ENCODE measurements around the gene ARL6IP6.

Gene ARL6IP6

DNA sequence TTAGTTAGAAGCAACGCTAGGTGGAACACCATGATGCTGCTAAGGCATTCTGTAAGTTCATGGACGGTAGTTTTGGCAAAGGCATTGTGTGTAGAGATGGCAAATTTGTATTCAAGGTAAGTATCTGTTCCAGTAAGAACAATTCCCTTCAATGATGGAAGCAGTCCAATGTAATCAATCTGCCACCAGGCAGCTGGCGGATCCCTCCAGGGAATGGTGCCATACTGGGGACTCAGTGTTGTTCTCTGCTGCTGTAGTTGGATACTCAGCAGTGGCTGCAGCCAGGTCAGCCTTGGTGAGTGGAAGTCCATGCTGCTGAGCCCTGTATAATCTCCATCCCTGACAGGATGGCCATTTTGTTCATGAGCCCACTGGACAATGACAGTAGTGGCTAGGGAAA, 62.8 kb downstream of the ARL6IP6 start:
- no peak overlapping the region for H3K4me3 ChIP-seq (ENCODE audit: low read length)
- DNase-seq (ENCODE audit: low read depth, low spot score), result no peak

GRCh38 chr2:152782171-152782570, 63.8 kb downstream of the ARL6IP6 start:
- DNase-seq (ENCODE audit: low read depth, low spot score), result no peak

DNA sequence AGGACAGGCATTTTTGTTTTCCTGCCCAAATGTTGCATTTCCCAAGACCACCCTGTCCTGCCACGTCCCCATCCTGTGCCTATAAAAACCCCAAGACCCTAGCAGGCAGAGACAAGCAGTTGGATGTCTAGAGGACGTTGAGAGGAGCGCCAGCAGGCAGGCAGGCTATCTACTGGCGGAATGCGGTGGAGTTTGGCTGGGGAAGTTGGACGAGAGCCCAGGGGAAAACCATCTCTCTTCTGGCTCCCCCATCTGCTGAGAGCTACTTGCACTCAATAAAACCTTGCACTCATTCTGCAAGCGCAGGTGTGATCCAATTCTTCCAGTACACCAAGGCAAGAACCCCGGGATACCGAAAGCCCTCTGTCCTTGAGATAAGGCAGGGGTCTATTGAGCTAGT, 72.5 kb downstream of the ARL6IP6 start:
- no peak overlapping the region for H3K4me3 ChIP-seq (ENCODE audit: low read length)
- DNase-seq (ENCODE audit: low read depth, low spot score), result no peak

More at GRCh38 chr2:152782171-152782570, 63.8 kb downstream of the ARL6IP6 start:
- no peak overlapping the region for H3K4me3 ChIP-seq (ENCODE audit: low read length)

GRCh38 chr2:152791979-152792378, 73.6 kb downstream of the ARL6IP6 start:
- no peak overlapping the region for H3K4me3 ChIP-seq (ENCODE audit: low read length)
- no peak for DNase-seq (ENCODE audit: low read depth, low spot score)

DNA sequence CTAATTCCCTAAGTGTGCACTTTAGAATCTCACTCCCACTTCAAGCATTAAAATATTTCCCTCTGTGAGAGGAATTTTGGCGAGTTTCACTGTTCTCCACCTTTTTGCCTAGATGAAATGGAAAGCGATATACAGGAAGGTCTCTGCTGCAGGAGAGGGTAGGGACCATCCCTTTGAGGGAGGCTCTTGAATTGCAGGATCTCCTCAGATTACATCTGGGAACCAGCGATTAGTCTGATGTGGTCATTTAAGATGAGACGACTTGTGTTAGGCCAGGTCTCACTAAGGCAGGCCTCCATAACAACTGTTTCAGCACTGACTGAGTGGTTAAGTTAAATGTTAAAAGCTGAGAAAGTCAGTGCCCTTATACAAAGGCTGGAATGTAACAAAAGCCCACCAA, 74.6 kb downstream of the ARL6IP6 start:
- DNase-seq (ENCODE audit: low read depth, low spot score), result no peak
- H3K4me3 ChIP-seq (ENCODE audit: low read length), result no peak overlapping the region

- DNase-seq (ENCODE audit: low read depth, low spot score), result no peak
- no peak overlapping the region for H3K4me3 ChIP-seq (ENCODE audit: low read length)
These were observed 78.5 kb downstream of the ARL6IP6 start for GRCh38 chr2:152796941-152797340.

- DNase-seq (ENCODE audit: low read depth, low spot score), result no peak
- H3K4me3 ChIP-seq (ENCODE audit: low read length), result no peak overlapping the region
These were observed 86.4 kb downstream of the ARL6IP6 start for GRCh38 chr2:152804687-152805408.

DNA sequence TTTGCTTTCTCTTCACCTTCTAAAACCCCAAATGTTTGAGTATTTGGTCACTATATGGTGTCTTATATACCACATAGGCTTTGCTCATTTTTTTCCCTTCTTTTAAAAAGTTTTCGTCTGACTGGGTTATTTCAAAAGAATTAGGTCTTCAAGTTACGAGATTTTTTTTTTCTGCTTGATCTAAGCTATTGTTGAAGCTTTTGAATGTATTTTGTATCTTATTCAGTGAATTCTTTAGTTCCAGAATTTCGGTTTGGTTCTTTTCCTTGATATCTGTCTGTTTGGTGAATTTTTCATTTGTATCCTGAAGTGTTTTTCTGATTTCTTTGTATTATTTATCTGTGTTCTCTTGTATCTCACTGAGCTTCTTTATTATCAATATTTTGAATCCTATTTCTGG, 93.5 kb downstream of the ARL6IP6 start:
- no peak for DNase-seq (ENCODE audit: low read depth, low spot score)
- no peak overlapping the region for H3K4me3 ChIP-seq (ENCODE audit: low read length)

All from Jurkat, Clone E6-1 (cell line).